GM19328 (cell line): ENCODE measurements around the gene TRIAP1.

Source experiments
- ATAC-seq: cut with Tn5 transposase; IDR thresholded peaks from one replicate; pipeline ENCODE4 v1.9.1; 2021; ENCODE audit warnings: mild to moderate bottlenecking, moderate library complexity; ENCODE audit not compliant: unreplicated experiment

Gene TRIAP1

DNA sequence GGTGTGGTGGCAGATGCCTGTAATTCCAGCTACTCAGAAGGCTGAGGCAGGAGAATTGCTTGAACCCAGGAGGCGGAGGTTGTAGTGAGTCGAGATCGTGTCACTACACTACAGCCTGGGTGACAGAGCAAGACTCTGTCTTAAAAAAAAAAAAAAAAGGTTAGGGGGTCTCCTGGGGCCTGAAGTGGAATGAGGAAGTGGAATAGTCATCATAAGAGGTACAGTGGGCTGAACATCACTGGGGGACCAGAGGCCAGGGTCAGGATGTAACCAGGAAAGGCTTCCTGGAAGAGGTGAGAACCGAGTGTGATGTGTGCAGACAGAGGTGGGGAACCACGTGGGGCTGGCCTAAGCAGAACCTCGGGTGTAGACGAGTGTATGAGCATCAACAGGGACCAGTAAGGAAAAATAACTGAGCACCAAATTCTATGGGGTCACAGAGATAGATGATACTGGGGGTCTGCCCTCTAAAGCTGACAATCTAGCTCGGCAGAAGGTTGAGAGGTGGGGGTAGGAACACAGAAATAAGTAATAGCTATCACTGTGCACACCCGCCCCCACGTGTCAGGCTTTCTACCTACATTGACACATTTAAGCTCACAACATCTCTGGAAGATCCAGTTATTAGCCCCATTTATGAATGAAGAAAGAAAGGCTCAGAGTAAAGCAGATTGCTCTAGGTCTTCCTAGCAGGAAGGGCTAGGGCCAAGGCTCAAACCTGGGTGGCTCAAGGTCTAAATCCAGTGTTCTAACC lies 13.2 kb downstream of the TRIAP1 start:
- ATAC-seq, result no peak

DNA sequence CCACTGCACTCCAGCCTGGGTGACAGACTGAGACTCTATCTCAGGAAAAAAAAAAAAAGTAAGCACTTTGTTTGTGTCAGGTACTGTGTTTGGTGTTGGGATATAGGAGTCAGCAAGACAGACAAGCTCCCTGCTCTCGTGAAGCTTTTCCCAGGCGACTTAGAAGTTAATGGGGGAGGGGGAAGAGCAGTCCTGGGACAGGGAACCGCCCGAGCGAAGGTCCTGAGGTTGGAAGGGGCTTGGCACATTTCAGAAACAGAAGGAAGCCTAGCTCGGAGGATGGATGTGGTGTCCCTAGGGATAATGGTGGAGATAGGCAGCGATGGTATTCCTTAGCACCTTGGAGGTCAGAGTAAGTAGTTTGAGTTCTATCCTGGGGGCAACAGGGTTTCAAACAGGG lies 16.8 kb downstream of the TRIAP1 start:
- ATAC-seq, result no peak

GRCh38 chr12:120428597-120429229 lies 17.5 kb downstream of the TRIAP1 start:
- no peak for ATAC-seq

DNA sequence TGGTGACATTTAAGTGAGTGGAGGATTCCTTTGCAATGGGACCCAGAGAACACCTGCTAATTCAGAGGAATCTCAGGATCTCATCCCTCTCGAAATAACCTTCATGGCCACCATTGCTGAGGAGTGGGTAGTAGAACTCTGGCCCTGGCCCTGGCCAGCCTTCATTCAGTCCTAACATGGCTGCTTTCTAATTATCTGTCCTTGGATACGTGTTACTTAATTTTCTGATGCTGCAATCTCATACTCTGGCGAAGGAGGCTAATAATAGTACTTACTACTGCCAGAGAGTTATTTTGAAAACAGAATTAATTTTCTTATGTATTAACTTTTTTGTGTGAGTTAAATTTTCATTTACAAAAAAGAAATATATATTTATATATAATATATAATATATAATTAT lies 20.4 kb downstream of the TRIAP1 start:
- no peak for ATAC-seq

DNA sequence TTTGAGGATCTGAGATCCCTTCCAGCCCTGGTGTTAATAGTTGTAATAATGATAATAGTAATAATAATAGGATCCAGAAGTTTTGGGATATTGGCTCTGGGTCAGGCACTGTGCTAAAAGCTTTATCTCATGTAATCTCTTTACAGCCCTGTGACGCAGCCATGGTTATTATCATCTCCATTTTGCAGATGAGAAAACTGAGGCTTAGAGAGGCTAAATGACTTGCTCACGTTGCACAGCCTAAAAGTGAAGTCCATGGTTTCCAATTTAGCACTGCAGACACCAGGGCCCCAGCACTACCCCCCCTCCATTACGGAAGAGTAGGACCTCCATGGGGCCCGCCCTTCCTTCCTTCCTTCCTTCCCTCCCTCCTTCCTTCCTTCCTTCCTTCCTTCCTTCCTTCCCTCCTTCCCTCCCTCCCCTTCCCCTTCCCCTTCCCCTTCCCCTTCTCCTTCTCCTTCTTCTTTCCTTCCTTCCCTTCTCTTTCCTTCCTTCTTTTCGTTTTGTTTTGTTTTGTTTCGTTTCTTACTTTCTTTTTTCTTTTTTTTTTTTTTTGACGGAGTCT lies 23.2 kb downstream of the TRIAP1 start:
- ATAC-seq, result no peak

- ATAC-seq, result no peak
Observed at GRCh38 chr12:120421701-120422100, 24.5 kb downstream of the TRIAP1 start.

- ATAC-seq, result no peak
Observed at GRCh38 chr12:120417917-120418580, 28.1 kb downstream of the TRIAP1 start.

DNA sequence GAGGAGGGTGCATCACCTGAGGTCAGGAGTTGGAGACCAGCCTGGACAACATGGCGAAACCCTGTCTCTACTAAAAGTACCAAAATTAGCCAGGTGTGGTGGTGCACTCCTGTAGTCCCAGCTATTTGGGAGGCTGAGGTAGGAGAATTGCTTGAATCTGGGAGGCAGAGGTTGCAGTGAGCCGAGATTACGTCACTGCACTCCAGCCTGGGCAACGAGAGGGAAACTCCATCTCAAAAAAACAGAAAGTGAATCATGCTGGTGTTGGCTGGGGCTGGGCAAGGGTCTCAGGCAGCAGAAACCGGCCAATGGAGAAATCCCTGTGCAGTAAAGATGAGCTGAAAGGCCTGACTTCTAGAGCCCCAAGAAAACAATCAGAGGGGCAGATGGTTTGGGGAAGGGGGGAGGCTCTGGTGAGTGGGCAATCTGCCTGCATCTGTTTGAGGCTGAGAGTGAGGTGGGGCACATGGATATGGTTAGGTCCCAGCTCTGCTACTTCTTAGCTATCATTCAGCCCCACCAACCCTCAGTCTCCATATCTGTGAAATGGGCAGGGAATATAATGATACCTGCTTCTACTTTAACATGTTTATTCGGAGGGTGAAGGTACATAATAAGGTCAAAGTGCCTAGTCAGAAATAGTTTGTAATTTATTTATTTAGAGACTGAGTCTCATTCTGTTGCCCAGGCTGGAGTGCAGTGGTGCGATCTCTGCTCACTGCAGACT lies 29.5 kb downstream of the TRIAP1 start:
- no peak for ATAC-seq

- no peak for ATAC-seq
Observed at GRCh38 chr12:120413901-120414695, 32.1 kb downstream of the TRIAP1 start.

- no peak for ATAC-seq
Observed at GRCh38 chr12:120412421-120412820, 33.8 kb downstream of the TRIAP1 start.

- no peak for ATAC-seq
Observed at GRCh38 chr12:120408771-120409170, 37.4 kb downstream of the TRIAP1 start.

- no peak for ATAC-seq
Observed at GRCh38 chr12:120406553-120406952, 39.6 kb downstream of the TRIAP1 start.

- no peak for ATAC-seq
Observed at GRCh38 chr12:120406069-120406468, 40.1 kb downstream of the TRIAP1 start.

DNA sequence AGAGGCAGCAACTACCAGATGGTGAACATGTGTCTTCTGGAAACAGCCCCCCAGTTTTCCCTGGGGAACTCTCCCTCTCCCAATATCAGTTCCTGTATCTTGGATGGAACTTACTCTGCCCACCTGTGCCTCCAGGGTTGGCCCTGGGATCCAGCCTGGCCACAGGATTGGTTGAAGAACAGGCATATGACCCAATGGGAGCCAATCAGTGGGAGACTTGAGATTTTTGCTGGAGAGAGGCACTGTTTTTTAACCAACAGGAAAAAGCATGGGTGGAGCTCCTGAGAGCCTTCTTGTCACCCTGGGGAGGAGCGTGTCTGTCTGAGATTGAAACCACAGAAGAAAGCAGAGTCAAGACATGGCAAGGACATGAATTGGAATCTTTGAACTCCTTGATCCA lies 41.9 kb downstream of the TRIAP1 start:
- ATAC-seq, result no peak

DNA sequence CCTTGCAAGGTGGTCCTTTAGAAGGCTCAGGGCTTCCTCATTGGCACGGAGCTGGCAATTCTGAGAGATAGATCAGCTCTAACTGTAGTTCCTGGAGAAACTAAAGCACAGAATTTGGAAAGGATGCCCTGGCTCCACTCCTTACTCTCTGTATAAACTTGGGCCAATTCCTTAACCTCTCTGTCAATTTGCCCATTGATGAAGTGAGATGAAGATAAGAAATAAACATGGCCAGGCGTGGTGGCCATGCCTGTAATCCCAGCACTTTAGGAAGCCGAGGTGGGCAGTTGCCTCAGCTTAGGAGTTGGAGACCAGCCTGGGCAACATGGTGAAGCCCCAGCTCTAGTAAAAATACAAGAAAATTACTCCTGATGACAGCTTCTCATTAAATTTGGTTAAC lies 42.3 kb downstream of the TRIAP1 start:
- ATAC-seq, result no peak

- ATAC-seq, result no peak
Observed at GRCh38 chr12:120402217-120402616, 44.0 kb downstream of the TRIAP1 start.

GRCh38 chr12:120399531-120399930 lies 46.7 kb downstream of the TRIAP1 start:
- ATAC-seq, result no peak

- ATAC-seq, result no peak
Observed at GRCh38 chr12:120397824-120398540, 48.2 kb downstream of the TRIAP1 start.

GRCh38 chr12:120394483-120395367 lies 51.5 kb downstream of the TRIAP1 start:
- ATAC-seq, result no peak
